Breast epithelium (tissue), 3 donors: ENCODE data around the gene SEC31B.

Experiments used
- POLR2AphosphoS5 ChIP-seq, 3 donors: sonication (generic); formaldehyde crosslinking; IDR thresholded peaks; one replicate each; pipeline ENCODE4 v1.6.1; 2017; ENCODE audit warnings: antibody characterized with exemption in 3 of 3
- TF ChIP-seq, protein P1 (sequence below), 3 donors: fragments of 450-650 bp; IDR thresholded peaks; one replicate each; pipeline ENCODE4 v1.5.1; 2016 to 2017; ENCODE audit warnings: antibody characterized with exemption in 3 of 3, mild to moderate bottlenecking in 3 of 3, moderate library complexity in 3 of 3

DNA sequence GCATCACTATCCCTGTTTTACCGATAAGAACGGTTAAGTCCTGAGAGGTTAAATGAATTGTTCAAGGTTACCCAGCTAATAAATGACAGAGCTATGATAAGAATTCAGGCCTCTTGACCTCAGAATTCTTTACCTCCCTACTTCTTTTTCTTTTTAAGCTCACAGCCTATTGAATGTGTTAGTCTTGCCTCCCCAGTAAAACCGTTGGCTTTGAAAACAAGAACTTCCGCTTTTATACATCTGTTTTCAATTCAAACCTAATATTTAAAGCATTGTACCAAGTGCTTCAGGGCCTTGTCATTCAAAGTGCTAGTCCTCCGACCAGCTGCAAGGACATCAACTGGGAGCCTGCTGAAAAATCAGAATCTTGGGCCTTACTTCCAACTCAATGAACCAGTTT is 15.6 kb downstream of the SEC31B start:
- TF ChIP-seq, protein P1, sequence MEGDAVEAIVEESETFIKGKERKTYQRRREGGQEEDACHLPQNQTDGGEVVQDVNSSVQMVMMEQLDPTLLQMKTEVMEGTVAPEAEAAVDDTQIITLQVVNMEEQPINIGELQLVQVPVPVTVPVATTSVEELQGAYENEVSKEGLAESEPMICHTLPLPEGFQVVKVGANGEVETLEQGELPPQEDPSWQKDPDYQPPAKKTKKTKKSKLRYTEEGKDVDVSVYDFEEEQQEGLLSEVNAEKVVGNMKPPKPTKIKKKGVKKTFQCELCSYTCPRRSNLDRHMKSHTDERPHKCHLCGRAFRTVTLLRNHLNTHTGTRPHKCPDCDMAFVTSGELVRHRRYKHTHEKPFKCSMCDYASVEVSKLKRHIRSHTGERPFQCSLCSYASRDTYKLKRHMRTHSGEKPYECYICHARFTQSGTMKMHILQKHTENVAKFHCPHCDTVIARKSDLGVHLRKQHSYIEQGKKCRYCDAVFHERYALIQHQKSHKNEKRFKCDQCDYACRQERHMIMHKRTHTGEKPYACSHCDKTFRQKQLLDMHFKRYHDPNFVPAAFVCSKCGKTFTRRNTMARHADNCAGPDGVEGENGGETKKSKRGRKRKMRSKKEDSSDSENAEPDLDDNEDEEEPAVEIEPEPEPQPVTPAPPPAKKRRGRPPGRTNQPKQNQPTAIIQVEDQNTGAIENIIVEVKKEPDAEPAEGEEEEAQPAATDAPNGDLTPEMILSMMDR (IDR thresholded peaks at IDR 0.05) = no peak
- no peak for TF ChIP-seq POLR2AphosphoS5 (IDR thresholded peaks at IDR 0.05)
